ENCODE data around the gene CBFA2T2. TPM values are rescaled to one million over a fixed set of nuclear protein-coding genes. Genes with fewer than 3 reads are reported as not detected.

CBFA2T2 gene
- total RNA-seq, 3 donors from 2014 or later = 28.5 to 37.4 (median 30.3) TPM

DNA sequence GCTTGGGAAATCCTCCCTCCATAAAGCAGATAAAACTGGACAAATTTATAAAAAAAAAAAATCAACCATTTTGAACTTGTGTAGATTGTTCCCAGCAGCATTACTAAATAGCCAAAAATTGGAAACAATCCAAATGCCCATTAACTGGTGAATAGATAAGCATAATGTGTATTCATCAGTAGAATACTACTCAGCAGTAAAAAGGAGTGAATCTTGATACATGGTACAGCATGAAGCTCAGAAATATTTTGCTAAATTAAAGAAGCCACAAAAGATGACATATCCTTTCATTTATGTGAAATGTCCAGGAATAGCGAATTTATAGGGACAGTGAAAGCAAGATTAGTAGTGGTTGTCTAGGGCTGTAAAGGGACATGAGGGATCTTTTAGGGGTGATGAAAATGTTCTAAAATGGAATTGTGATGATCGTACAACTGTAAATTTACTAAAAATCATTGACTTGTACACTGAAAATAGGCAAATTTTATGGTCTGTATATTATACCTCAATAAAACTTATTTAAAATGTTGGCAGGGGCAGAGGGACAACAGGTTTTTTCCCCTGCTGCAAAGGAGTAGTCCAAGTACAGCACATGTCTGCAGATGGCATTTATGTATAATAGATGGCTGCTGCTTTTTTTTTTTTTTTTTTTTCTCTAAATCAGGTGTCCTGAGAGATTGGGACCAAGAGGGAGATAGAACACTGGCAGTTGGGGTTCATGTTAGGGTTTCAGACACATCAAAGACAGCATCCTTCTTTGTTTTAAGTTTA is 59.5 kb downstream of the CBFA2T2 start:
- TF ChIP-seq, protein P1, sequence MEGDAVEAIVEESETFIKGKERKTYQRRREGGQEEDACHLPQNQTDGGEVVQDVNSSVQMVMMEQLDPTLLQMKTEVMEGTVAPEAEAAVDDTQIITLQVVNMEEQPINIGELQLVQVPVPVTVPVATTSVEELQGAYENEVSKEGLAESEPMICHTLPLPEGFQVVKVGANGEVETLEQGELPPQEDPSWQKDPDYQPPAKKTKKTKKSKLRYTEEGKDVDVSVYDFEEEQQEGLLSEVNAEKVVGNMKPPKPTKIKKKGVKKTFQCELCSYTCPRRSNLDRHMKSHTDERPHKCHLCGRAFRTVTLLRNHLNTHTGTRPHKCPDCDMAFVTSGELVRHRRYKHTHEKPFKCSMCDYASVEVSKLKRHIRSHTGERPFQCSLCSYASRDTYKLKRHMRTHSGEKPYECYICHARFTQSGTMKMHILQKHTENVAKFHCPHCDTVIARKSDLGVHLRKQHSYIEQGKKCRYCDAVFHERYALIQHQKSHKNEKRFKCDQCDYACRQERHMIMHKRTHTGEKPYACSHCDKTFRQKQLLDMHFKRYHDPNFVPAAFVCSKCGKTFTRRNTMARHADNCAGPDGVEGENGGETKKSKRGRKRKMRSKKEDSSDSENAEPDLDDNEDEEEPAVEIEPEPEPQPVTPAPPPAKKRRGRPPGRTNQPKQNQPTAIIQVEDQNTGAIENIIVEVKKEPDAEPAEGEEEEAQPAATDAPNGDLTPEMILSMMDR (IDR thresholded peaks at IDR 0.05) = no peak
- DNase-seq (no peak), ATAC-seq (no peak)
- Histone ChIP-seq H3K36me3 (ENCODE audit: low read depth) (no peaks in the 10 kb centered on the region), H3K4me1 (ENCODE audit: low read depth) (peaks cover 4% of the 10 kb centered on the region), H3K9me3 (no peaks in the 10 kb centered on the region), H3K4me3 (no peak overlapping the region)
- intact Hi-C loops (cut with DNase I, micrococcal nuclease) = no loop called here

DNA sequence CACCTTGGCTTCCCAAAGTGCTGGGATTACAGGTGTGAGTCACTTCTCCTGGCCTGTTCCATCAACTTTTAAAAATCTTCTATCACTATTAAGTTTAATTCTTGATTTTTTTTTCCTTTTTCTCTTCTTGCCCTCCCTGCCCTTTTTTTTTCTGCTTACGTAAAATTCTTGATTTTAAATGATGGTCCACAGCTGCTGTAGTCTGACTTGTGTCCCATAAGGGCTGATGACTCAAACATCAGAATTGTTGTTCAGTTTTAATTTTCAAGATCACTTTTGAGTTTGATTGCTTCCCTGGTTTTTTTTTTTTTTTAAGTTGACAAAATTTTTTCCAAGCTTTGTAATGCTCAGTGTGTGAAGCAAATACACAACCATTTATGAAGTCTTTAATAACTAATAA is 61.9 kb downstream of the CBFA2T2 start:
- Histone ChIP-seq H3K36me3 (ENCODE audit: low read depth) (peaks cover 4% of the 10 kb centered on the region), H3K9me3 (no peaks in the 10 kb centered on the region), H3K4me1 (ENCODE audit: low read depth) (peaks cover 14% of the 10 kb centered on the region), H3K4me3 (no peak overlapping the region)
- no peak for DNase-seq
- TF ChIP-seq, protein P1 (IDR thresholded peaks at IDR 0.05) = no peak
- ATAC-seq = no peak
- intact Hi-C loops (cut with DNase I, micrococcal nuclease) = no loop called here

DNA sequence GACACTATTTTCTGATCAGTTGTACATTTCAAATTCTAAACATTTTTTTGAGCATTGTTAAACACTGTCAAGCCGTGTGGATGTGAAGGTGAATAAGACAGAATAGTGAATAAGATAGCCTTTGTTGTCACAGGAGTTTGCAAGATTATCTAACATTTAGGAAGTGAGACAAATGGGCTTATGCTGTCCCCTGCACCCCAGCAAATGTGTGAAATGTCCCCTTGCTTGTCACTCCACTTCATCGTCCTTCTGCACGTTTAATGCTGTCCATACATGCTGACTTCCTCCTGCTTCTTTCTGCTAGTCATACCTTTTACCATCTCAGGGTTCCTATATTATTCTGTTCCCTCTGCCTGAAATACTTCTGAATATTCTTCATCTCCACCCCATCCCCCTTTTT is 62.6 kb downstream of the CBFA2T2 start:
- TF ChIP-seq, protein P1 (IDR thresholded peaks at IDR 0.05) = no peak
- no peaks in the 10 kb centered on the region for H3K9me3 ChIP-seq
- ATAC-seq (no peak), DNase-seq (no peak)
- no peak overlapping the region for H3K4me3 ChIP-seq
- intact Hi-C loops (cut with DNase I, micrococcal nuclease) = no loop called here
- peaks cover 4% of the 10 kb centered on the region for H3K36me3 ChIP-seq (ENCODE audit: low read depth)
- peaks cover 14% of the 10 kb centered on the region for H3K4me1 ChIP-seq (ENCODE audit: low read depth)

DNA sequence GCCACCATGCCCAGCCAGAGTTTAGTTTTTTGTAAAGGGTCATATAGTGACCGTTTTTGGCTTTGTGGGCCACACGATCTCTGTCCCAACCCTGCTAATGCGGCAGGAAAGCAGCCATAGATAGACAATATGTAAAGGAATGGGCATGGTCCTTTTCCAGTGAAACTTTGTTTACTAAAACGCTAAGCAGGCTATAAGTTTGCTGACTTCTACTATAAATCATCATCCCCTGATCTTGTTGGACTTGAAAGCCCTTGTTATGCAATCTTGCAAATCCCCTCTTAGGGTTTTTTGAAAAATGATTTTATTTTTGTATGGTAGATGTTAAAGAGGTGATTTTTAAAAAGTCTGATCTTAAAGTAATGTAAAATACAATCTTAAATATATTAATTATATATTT is 63.6 kb downstream of the CBFA2T2 start:
- intact Hi-C loops (cut with DNase I, micrococcal nuclease) = no loop called here
- DNase-seq = no peak
- H3K4me1 ChIP-seq (ENCODE audit: low read depth) = peaks cover 14% of the 10 kb centered on the region

DNA sequence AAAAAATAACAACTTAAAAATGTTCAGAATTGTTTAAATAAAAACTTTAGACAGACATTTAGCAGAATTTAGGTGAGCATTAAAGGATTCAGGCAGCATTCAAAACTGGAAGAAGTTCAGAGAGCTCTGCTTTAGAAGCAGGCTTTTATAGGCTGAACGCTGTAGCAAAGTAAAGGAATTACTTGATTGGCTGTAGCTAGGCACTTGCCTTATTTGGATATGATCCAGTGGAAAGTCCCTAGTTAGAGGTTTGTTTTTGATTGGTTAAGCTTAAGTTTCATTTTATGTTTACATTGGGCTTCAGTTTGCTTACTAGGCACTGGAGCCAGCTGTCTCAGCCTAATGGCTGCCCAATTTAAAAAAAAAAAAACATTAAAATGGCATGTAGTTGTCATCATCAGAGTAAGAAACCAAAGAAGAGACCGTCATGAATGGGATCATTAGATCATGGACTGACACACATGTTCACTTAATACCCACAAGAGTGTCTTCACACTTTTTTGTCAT is 65.1 kb downstream of the CBFA2T2 start:
- DNase-seq = peak in 1 of 3 donors; percentile 55

More for the DNA sequence above, 63.6 kb downstream of the CBFA2T2 start:
- Histone ChIP-seq H3K9me3 (no peaks in the 10 kb centered on the region), H3K4me3 (no peak overlapping the region), H3K36me3 (ENCODE audit: low read depth) (peaks cover 4% of the 10 kb centered on the region)
- ATAC-seq = no peak
- TF ChIP-seq, protein P1 (IDR thresholded peaks at IDR 0.05) = no peak

More for the DNA sequence above, 65.1 kb downstream of the CBFA2T2 start:
- no peak overlapping the region for H3K4me3 ChIP-seq
- no peaks in the 10 kb centered on the region for H3K9me3 ChIP-seq
- TF ChIP-seq, protein P1 (IDR thresholded peaks at IDR 0.05) = no peak
- intact Hi-C loops (cut with DNase I, micrococcal nuclease) = no loop called here
- H3K36me3 ChIP-seq (ENCODE audit: low read depth) = peaks cover 4% of the 10 kb centered on the region
- H3K4me1 ChIP-seq (ENCODE audit: low read depth) = peaks cover 14% of the 10 kb centered on the region
- peak; percentile 99 for ATAC-seq

Measured in mucosa of descending colon (tissue), 3 donors.